ENCODE data around the gene HOXB3. TPM values are rescaled to one million over a fixed set of nuclear protein-coding genes. Genes with fewer than 3 reads are reported as not detected.

HOXB3 gene
- total RNA-seq, 1 donor from 2014 or later: 93.7 TPM

GRCh38 chr17:48567646-48568354, 22.2 kb downstream of the HOXB3 start:
- H3K27me3 Mint-ChIP-seq: peaks cover 41% of the 10 kb centered on the region
- TF ChIP-seq, protein P1, sequence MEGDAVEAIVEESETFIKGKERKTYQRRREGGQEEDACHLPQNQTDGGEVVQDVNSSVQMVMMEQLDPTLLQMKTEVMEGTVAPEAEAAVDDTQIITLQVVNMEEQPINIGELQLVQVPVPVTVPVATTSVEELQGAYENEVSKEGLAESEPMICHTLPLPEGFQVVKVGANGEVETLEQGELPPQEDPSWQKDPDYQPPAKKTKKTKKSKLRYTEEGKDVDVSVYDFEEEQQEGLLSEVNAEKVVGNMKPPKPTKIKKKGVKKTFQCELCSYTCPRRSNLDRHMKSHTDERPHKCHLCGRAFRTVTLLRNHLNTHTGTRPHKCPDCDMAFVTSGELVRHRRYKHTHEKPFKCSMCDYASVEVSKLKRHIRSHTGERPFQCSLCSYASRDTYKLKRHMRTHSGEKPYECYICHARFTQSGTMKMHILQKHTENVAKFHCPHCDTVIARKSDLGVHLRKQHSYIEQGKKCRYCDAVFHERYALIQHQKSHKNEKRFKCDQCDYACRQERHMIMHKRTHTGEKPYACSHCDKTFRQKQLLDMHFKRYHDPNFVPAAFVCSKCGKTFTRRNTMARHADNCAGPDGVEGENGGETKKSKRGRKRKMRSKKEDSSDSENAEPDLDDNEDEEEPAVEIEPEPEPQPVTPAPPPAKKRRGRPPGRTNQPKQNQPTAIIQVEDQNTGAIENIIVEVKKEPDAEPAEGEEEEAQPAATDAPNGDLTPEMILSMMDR (conservative IDR thresholded peaks at IDR 0.05): no peak
- peaks cover 33% of the 10 kb centered on the region for H3K4me1 Mint-ChIP-seq (ENCODE audit: unreplicated experiment)
- peaks cover 9% of the 10 kb centered on the region for H3K36me3 Mint-ChIP-seq
- no peak for DNase-seq (ENCODE audit: extremely low spot score, unreplicated experiment)
- H3K9me3 Mint-ChIP-seq: no peaks in the 10 kb centered on the region
- H3K4me3 Mint-ChIP-seq: no peak overlapping the region
- no peak overlapping the region for H3K27ac Mint-ChIP-seq

DNA sequence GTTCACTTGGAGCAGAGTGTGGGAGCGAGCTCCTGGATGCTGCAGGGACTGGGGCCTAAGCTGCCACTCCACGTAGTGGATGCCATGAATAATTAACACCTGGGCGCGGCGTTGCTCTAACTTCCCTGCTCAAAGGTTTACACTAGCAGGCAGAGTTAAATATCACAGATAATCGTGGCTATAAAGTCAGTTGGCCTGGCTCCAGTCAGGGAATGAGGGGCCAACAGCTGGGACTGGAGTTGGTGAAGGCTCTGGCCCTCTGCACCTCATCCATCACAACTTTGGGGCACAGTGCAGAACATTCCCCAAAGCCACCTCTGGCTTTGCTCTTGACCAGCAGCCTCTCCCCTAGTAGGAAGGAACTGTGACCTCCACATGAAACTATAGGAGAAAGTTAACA, 22.8 kb downstream of the HOXB3 start:
- Mint-ChIP-seq H3K27ac (no peak overlapping the region), H3K36me3 (peaks cover 15% of the 10 kb centered on the region), H3K4me1 (ENCODE audit: unreplicated experiment) (peaks cover 37% of the 10 kb centered on the region), H3K4me3 (no peak overlapping the region), H3K9me3 (no peaks in the 10 kb centered on the region), H3K27me3 (peaks cover 46% of the 10 kb centered on the region)
- TF ChIP-seq, protein P1 (conservative IDR thresholded peaks at IDR 0.05): no peak
- no peak for DNase-seq (ENCODE audit: extremely low spot score, unreplicated experiment)

GRCh38 chr17:48566717-48567116, 23.3 kb downstream of the HOXB3 start:
- Mint-ChIP-seq H3K9me3 (no peaks in the 10 kb centered on the region), H3K36me3 (peaks cover 13% of the 10 kb centered on the region), H3K27me3 (peaks cover 47% of the 10 kb centered on the region), H3K27ac (no peak overlapping the region), H3K4me1 (ENCODE audit: unreplicated experiment) (peaks cover 38% of the 10 kb centered on the region), H3K4me3 (no peak overlapping the region)
- TF ChIP-seq, protein P1 (conservative IDR thresholded peaks at IDR 0.05): no peak
- no peak for DNase-seq (ENCODE audit: extremely low spot score, unreplicated experiment)

GRCh38 chr17:48565925-48566710, 23.9 kb downstream of the HOXB3 start:
- Mint-ChIP-seq H3K9me3 (no peaks in the 10 kb centered on the region), H3K27me3 (peaks cover 44% of the 10 kb centered on the region), H3K36me3 (peaks cover 10% of the 10 kb centered on the region), H3K4me3 (no peak overlapping the region), H3K4me1 (ENCODE audit: unreplicated experiment) (peaks cover 38% of the 10 kb centered on the region), H3K27ac (no peak overlapping the region)
- TF ChIP-seq, protein P1 (conservative IDR thresholded peaks at IDR 0.05): no peak
- no peak for DNase-seq (ENCODE audit: extremely low spot score, unreplicated experiment)

- no peak overlapping the region for H3K4me3 Mint-ChIP-seq
- peaks cover 46% of the 10 kb centered on the region for H3K27me3 Mint-ChIP-seq
- no peaks in the 10 kb centered on the region for H3K9me3 Mint-ChIP-seq
- DNase-seq (ENCODE audit: extremely low spot score, unreplicated experiment): no peak
- peaks cover 42% of the 10 kb centered on the region for H3K4me1 Mint-ChIP-seq (ENCODE audit: unreplicated experiment)
- H3K27ac Mint-ChIP-seq: no peak overlapping the region
- H3K36me3 Mint-ChIP-seq: peaks cover 10% of the 10 kb centered on the region
- TF ChIP-seq, protein P1 (conservative IDR thresholded peaks at IDR 0.05): no peak
Observed at GRCh38 chr17:48565022-48565554, 25.0 kb downstream of the HOXB3 start.

Measured in type B pancreatic cell (in vitro differentiated cells).